ENCODE data around the gene KITLG. TPM values are rescaled to one million over a fixed set of nuclear protein-coding genes. Genes with fewer than 3 reads are reported as not detected.

Gene KITLG
- total RNA-seq, 1 donor from 2014 or later = 3.7 TPM

GRCh38 chr12:88458327-88458726 lies 121.9 kb downstream of the KITLG start:
- DNase-seq (ENCODE audit: low spot score) = no peak
- Mint-ChIP-seq H3K4me1 (ENCODE audit: low read depth) (peaks cover 12% of the 10 kb centered on the region), H3K27me3 (ENCODE audit: low read depth) (no peaks in the 10 kb centered on the region), H3K9me3 (ENCODE audit: low read depth) (peaks cover 4% of the 10 kb centered on the region), H3K36me3 (ENCODE audit: low read depth) (no peaks in the 10 kb centered on the region), H3K4me3 (ENCODE audit: unreplicated experiment) (no peak overlapping the region), H3K27ac (ENCODE audit: unreplicated experiment) (no peak overlapping the region)
- no peak for TF ChIP-seq CTCF (IDR thresholded peaks at IDR 0.05)

GRCh38 chr12:88453323-88453722 lies 126.9 kb downstream of the KITLG start:
- no peaks in the 10 kb centered on the region for H3K27me3 Mint-ChIP-seq (ENCODE audit: low read depth)
- no peaks in the 10 kb centered on the region for H3K36me3 Mint-ChIP-seq (ENCODE audit: low read depth)
- H3K27ac Mint-ChIP-seq (ENCODE audit: unreplicated experiment) = no peak overlapping the region
- DNase-seq (ENCODE audit: low spot score) = no peak
- H3K4me3 Mint-ChIP-seq (ENCODE audit: unreplicated experiment) = no peak overlapping the region
- H3K9me3 Mint-ChIP-seq (ENCODE audit: low read depth) = no peaks in the 10 kb centered on the region
- H3K4me1 Mint-ChIP-seq (ENCODE audit: low read depth) = peaks cover 15% of the 10 kb centered on the region
- no peak for TF ChIP-seq CTCF (IDR thresholded peaks at IDR 0.05)

- no peak for TF ChIP-seq CTCF (IDR thresholded peaks at IDR 0.05)
- Mint-ChIP-seq H3K36me3 (ENCODE audit: low read depth) (no peaks in the 10 kb centered on the region), H3K27ac (ENCODE audit: unreplicated experiment) (peak overlapping the region; percentile 17), H3K4me3 (ENCODE audit: unreplicated experiment) (no peak overlapping the region), H3K4me1 (ENCODE audit: low read depth) (peaks cover 15% of the 10 kb centered on the region), H3K9me3 (ENCODE audit: low read depth) (no peaks in the 10 kb centered on the region), H3K27me3 (ENCODE audit: low read depth) (no peaks in the 10 kb centered on the region)
- DNase-seq (ENCODE audit: low spot score) = no peak
These were observed 129.1 kb downstream of the KITLG start for GRCh38 chr12:88451205-88451604.

GRCh38 chr12:88450136-88450535 lies 130.1 kb downstream of the KITLG start:
- Mint-ChIP-seq H3K36me3 (ENCODE audit: low read depth) (no peaks in the 10 kb centered on the region), H3K4me1 (ENCODE audit: low read depth) (peaks cover 19% of the 10 kb centered on the region), H3K4me3 (ENCODE audit: unreplicated experiment) (no peak overlapping the region), H3K9me3 (ENCODE audit: low read depth) (no peaks in the 10 kb centered on the region), H3K27ac (ENCODE audit: unreplicated experiment) (no peak overlapping the region), H3K27me3 (ENCODE audit: low read depth) (no peaks in the 10 kb centered on the region)
- no peak for TF ChIP-seq CTCF (IDR thresholded peaks at IDR 0.05)
- no peak for DNase-seq (ENCODE audit: low spot score)

GRCh38 chr12:88448337-88448915 lies 131.8 kb downstream of the KITLG start:
- Mint-ChIP-seq H3K27ac (ENCODE audit: unreplicated experiment) (no peak overlapping the region), H3K36me3 (ENCODE audit: low read depth) (no peaks in the 10 kb centered on the region), H3K27me3 (ENCODE audit: low read depth) (no peaks in the 10 kb centered on the region), H3K4me3 (ENCODE audit: unreplicated experiment) (no peak overlapping the region), H3K9me3 (ENCODE audit: low read depth) (no peaks in the 10 kb centered on the region), H3K4me1 (ENCODE audit: low read depth) (peaks cover 9% of the 10 kb centered on the region)
- TF ChIP-seq CTCF (IDR thresholded peaks at IDR 0.05) = no peak
- no peak for DNase-seq (ENCODE audit: low spot score)

All from chondrocyte (in vitro differentiated cells).